A172 (cell line): ENCODE measurements around the gene KSR2. TPM values are rescaled to one million over a fixed set of nuclear protein-coding genes. Genes with fewer than 3 reads are reported as not detected.

Experiments used
- DNase-seq: peaks from one replicate; pipeline ENCODE4 v3.0.0-alpha.2; 2015; ENCODE audit warnings: low spot score
- total RNA-seq: library from RNA; depleted of rRNA; stranded (reverse); fragments of >200 nt; shearing (Covaris generic); gene quantifications from 2 replicates; pipeline ENCODE4 v1.2.3, GENCODE V29; 2014

Gene KSR2
- total RNA-seq, 1 experiment from 2014 or later = 0.10 TPM

DNA sequence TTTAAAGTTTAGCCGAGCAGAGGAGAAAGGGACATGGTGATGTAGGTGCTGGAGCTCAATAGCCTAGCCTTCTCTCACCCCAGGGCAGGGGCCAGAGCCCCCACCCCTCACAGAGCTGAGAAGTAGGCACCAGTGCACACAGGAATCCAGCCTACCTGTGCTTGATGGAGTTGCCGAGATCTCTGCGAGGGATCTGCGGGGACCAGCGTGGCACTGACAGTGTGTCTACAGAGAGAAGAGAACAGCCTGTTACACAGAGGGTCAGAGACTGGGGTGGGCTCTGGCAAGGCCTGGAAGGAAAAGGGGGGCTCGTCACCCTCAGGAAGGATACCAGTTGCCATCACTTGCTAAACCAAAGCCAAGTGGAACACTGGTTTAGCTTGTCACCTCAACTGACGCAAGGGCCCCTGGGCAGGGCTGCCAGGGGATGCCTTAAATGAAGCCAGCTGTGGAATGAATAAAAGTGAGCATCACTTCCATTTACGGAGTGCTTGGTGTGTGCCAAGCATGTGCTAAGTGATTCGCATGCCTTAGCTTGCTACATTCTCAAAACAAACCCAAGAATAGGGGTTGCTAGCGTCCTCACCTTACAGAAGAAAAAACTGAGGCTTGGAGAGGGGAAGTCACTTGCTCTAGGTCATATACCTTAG is 386.5 kb downstream of the KSR2 start:
- no peak for DNase-seq

DNA sequence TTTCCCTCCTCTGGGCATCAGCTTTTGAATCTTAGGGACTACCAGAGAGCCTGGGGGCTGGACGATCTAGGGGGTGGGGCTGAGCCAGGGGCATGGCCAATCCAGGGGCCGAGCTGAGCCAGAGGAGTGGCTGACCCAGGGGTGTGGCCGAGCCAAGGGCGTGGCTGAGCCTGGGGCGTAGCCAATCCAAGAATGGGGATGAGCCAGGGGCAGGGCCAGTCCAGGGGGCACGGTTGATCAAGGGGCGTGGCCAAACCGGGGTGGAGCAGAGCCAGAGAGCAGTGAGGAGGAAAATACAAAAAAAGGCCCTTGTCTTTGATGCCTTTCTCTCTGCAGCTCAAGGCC is 388.1 kb downstream of the KSR2 start:
- DNase-seq = peak; percentile 19

DNA sequence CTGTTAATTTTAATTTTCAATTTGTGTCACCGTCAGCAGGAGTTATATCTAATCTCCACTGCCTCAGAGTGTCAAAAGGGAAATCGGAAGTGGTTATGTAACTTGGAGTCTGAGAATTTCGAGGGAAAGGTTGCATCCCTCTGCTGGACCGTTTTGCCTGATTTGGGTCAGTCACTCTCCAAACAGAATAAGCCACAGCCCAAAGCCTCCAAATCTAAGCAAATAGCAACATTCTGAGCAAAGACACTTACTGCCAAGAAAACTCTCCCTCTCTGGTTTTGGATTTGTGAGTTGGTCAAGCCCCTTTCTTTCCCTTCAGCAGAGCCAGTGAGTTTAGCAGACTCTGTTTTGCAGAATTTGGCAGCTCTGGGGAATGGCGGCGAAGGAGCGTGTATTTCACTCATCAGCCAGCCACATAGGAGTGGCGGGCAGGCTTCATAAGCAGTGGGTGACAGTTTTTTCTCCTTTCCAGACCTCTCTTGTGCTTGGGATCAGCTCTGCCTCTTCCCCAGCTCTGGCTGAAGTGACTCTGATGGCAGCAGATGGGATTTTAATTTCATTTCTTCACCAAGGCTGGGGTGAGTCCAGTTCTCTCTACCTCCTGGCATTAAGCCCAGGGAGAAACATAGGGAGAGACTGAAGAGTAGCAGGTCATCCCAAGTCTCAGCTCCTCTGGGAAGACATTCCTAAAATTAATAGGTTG is 388.6 kb downstream of the KSR2 start:
- DNase-seq = no peak

DNA sequence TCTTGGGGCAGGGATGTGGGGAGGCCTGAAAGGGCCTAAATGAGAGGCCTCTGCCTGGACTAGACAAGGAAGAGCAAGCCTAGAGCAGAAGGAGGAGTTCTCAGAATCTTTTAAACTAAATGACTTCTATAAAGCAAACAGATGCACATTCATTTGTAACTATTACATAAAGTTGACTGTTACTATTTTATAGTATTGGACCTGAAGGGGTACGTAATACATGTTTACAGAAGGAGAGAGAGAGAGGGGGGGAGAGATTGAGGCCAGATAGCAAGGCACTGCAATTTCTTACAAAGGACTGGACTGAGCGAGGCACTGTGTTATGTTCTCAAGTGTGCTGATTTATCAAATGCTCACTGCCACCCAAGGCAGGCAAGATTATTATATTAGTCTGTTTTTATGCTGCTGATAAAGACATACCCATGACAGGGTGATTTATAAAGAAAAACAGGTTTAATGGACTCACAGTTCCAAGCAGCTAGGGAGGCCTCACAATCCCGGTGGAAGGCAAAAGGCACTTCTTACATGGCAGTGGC is 391.6 kb downstream of the KSR2 start:
- DNase-seq = no peak

DNA sequence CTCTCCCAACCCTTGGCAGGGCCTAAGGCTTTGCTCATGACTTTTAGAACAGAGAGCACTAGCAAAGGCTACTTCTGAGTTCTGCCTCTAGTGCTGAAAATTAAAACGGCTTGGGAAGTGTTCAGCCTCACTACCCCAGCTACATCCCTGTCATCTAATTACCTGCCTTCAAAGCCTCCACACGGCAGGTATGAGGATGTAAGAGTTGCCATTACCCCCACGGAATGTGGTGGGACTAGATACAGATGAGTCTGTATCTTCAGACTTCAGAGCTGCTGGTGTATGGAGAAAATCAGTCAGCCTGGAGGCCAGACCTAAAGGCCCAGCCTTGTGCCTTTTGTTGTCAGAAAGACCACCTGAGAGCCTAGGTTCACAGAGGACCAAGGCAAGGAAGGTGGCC is 392.7 kb downstream of the KSR2 start:
- DNase-seq = no peak

DNA sequence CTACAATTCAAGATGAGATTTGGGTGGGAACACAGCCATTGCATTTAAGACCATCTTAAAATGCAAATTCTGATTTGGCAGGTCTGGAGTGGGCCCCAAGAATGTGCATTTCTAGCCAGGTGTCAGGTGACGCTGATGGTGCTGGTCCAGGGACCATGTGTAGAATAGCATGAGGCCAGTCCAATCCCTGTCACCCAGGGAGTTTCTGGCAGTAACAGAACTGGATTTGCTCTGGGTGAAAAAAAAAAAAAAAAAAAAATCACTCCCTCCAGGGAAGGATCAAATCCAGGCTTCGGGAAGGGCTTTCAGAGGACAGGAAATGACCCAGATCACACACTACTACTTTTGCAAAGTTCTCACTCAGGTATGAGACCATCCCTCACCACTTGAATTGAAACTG is 394.1 kb downstream of the KSR2 start:
- no peak for DNase-seq

DNA sequence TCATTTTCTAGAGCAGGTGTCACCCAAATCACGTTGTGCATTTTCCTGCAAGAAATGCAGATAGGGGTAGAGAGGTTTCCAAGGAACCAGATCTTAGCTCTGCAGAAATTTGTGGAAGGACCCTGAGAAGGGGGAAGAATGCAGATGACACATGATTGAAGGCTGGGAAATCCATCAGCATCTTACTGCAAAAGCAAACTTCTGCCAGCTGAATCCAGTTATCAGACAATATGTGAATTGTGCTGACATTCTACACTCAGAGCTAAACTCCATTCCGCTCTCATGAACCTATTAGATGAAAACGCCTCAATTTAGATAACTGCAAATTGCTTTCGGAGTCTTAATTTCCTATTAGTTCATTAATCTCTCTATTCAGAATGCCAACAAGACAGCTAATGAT is 396.0 kb downstream of the KSR2 start:
- DNase-seq = no peak

DNA sequence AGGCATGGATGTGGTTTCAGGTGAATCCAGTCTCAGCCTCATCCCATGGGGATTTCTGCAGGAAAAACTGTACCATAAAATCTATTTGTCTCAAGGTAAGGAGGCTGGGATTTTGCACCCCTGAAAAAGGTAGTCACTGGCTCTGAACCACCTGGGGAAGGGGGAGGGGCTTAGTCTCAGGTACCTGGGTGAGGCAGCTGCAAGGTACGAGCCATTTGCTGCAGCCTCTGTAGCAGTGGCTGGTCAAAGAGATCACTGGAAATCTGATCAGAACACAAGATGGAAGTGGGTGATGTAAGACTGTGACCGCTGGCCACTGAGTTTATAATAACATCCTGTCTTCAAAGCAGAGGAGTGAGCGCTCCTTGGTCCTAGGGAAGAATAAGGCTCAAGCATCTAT is 397.5 kb downstream of the KSR2 start:
- DNase-seq = no peak

DNA sequence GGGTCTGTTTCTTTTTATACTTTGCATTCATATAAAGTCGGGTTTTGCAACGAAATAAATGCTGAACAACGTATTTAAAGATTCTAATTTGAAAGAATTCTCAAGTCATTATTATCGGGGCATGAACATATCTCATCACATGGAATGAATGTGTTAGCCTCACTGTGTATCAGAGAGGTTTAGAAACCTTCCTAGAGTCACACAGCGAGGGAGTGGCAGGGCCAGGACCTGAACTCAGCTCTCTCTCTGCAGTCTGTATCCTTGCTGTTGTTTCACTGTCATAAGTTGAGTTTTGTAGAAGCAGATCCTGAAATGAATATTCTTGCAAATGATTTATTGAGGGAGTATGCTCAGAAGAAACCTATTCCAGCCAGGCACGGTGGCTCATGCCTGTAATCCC is 398.2 kb downstream of the KSR2 start:
- DNase-seq = no peak

DNA sequence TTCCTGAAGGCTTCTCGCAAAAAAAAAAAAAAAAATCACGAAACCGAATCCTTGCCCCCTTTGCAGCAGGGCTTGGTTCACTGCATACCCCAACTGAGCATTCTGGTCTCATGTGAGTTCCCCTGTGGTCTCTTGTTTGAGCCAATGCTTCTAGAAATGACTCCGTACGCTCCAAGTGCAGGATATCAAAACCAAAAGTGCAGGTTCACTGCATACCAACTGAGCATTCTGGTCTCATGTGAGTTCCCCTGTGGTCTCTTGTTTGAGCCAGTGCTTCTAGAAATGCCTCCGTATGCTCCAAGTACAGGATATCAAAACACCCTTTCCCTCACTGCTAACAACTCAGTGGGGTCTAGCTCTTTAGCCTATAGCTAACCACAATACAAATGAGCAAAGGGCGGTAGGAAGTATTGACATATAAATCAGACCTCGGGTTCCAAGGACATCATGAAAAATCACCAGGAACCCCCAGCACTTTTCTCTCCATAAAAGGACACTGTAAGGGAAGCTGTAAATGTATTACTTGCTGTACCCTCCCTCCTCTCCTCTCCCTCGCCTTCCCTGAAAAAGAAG is 401.1 kb downstream of the KSR2 start:
- DNase-seq = no peak

DNA sequence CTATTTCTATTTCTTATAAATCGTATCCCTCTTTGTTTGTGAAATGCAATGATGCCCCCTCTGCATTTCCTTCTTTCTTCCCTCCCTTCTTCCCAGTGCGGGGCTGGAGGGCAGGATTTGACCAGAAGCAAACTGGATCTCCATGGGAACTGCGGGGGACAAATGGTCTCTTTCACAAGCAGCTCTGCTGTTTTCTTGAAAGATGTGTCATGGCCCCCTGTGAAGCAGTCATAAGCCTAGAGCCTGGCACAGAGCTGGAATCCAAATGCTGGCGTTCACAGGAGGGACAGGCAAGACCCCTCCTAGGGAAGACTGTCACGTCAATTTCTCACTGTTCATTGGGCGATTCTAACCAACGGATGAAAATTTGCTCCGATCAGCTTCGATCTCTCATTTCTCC is 403.9 kb downstream of the KSR2 start:
- DNase-seq = no peak

DNA sequence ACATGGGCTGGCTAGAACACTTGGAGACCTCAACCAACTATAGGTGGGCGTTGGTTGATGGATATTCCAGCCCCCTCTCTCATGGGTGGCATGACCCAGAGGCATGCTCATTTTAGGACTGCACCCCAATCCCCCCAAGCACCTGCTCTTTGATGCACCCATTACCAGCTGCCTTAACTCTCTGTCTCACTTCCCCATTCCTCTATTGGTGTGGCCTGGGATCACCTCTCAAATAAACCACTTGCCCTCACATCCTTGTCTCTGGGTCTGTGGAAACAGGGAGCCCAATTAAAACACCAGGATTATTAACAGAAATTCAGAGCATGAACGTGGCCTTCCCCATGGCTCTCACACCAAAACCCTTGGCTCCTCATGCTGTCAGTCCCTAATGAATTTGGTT is 405.1 kb downstream of the KSR2 start:
- DNase-seq = no peak

DNA sequence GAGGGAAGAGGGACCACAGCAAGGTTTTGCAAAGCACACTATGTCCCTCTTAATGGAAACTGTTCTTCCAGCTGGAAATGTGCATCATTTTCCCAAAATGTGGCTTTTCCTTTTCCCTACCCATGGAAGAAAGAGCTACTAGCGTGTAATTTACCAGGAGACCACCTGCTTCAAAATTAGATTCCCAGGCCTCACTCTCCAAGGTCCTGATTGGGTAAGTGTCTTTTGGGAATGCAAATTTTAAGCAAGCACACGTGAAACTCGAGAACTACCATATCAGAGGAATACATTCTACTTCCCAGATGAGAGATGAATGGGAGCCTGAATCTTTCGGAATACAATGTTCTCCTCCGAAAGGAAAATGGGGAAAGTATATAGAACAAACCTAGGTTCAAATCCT is 405.8 kb downstream of the KSR2 start:
- DNase-seq = no peak

DNA sequence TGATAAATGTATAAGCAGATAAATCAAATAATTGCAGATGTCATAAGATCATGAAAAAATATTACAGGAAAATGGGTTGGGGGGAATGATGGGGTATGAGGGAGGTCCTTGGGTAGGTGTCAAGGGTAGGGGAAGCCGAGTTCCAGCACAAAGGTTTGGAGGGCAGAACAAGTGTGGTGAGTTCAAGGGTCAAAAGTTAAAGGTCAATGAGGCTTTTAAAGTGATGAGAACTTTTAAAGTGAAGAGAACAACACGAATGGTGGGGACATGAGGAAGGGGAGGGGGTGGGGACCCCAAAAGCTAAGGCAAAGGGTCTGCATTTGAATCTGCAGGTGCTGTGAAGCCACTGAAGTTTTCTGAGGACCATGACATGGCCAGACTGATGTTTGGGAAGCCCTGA is 406.8 kb downstream of the KSR2 start:
- no peak for DNase-seq

DNA sequence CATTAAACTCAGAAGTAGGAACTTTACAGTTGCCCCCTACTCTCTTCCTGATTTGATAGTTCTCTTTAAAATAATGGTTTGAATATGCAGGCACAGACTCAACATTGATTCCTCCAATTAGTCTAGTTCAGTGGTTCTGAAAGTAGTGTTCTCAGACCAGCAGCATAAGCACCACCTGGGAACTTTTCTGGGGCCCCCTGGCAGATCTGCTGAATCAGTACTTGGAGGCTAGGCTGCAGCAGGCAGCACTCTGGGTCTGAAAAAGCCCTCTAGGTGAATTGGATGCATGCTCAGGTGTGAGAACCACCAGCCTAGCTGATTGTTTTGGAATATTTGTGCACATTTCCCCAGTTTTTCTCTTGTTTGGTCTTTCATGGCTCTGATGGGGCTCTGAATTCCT is 408.8 kb downstream of the KSR2 start:
- no peak for DNase-seq

DNA sequence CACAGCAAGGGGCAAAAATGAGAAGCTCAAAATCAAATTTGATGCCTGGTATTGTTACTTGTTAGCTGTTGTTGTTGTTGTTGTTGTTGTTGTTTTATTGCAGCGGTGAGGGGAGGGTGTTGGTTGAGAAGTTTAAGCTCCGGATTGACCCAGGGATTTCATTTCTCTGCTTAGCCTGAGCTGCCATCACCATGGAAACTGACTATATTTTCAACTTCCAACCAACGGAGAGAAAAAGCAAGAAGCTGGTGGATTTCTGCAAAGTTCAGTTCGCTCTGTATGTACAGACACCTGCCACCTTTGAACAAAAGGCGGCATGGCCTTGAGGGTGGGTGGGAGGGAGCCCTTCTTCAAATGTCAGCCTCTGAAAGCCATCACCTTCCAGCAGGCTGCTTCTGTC is 412.9 kb downstream of the KSR2 start:
- no peak for DNase-seq

DNA sequence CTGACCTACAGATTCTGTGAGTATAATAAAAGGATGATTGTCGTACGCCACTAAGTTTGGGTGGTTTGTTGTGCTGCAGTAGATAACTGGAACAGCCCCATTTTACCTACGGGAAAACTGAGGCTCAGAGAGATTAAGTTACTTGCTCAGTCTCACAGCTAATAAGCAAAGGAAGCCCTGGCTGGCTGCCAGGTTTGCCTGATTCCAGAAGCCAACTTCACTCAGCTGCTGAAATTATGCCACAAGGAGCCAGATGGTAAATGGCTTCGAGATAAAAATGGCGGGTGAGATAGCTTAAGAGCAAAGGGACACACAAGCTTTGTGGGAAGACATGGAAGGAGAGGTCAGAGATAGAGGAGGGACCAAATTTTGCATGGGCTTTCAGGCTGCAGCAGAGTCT is 415.8 kb downstream of the KSR2 start:
- DNase-seq = no peak

DNA sequence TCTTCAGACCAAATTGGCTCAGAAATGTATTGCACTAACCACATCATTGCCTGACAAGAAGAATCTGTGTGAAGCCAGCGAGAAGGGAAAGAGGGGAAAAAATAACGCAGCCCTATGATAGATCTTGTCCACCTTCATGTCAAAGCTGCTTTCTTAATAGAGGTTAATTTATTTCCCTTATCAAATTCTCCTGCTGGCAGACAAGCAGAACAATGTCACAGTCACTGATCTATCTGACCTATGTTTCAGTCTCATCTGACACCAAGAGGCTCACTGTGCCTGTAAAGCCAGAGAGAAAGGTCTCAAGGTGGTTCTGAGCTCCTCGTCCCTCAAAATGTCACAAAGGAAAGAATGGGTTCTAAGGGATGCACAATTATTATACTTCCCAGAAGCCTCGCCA is 417.1 kb downstream of the KSR2 start:
- DNase-seq = no peak

DNA sequence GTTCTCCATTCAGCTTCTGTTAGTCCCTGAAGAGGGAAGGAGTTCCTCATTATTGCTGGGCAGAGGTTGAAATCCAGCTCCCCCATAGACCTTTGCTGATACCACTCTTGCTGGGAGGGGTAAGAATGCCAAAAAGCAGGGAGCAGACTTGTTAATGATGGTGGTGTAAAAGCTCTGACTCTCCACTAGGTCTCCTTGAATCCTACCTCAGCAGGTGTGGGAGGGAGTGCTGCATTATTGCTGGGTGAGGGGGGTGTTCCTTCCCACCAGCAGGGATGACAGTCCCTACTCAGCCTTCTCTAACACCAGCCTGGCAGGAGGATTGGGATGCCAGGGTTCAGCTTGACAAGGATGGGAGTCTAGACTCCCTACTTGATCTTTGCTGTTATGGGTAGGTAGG is 421.6 kb downstream of the KSR2 start:
- DNase-seq = no peak

DNA sequence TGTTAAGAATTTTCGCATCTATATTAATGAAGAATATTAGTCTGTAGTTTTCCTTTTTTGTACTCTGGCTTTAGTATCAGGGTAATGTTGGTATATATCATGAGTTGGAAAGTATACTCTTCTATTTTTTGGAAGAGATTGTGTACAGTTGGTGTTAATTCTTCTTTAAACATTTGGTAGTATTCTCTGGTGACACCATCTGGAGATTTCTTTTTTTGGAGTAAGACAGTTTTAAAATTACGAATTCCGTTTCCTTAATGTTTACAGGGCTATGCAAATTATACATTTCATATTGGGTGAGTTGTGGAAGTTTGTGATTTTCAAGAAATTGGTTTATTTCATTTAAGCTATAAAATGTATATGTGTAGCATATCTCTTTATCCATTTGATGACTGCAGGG is 423.6 kb downstream of the KSR2 start:
- no peak for DNase-seq

DNA sequence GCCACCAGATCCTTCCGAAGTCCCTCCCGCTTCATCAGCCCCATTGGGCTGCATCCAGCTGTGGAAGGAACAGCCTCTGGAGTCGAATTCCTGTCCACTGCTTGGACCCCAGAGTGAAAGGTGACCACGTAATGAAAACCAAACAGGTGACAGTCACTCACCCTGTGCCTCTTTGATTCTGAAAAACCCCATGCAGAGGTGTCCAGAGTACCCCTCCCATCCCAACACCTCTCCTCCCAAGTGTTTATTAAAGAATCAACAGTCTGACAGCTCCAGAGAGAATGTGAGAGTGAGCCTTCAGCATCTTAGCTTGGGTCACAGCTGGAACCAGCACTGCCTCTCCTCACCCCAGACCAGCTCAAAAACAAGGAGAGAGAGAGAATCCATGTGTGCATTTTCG is 428.8 kb downstream of the KSR2 start:
- no peak for DNase-seq

DNA sequence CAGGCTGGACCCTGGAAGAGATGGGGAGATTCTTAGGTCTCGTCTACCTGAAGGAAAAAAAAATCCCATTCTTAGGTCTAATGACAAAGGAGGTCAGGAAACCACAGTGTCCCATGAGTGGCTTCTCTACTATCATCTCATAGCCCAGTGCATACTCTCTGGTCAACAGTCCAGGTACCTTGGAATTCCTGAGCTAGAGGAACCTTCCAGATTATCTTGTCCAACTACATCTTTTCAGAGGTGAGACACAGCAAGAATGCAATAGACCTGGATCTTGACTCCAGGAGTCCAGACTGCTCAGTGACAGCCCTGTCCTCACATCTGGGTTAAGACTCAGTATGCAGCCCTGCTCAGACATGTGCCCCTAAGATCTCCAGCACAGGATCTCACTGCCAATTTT is 429.9 kb downstream of the KSR2 start:
- DNase-seq = no peak

DNA sequence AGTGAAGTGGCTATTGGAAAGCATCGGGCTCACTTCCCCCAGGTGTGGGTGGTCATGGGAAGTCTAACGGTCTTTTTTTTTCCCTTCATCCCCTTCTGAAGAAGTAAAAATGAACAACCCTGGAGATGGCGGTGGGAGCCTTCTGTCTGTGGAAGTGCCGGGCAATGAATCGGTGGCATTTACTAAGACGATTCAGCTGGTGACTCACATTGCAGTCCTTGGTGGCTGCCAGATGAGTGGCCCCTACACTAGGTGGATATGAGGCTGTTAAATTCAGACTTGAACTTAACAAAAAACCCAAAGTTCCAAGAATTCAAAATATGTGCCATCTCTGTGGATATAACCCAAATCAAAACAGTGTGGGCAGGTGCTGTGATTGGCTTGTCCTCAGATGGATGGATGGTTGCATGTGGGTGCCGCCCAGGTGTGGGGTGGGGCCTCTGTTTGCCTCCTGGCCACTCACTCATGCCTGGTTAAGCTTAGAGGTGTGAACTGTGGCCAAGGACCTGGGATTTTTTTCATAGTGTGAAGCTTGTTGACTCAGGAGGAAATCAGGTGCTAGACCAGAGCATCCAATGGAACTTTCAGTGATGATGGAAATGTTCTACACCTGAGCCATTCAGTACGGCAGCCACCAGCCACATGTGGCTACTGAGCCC is 430.6 kb downstream of the KSR2 start:
- DNase-seq = peak; percentile 18
